Endothelial cell (in vitro differentiated cells): ENCODE measurements around the gene ABLIM2. TPM values are rescaled to one million over a fixed set of nuclear protein-coding genes. Genes with fewer than 3 reads are reported as not detected.

Experiments
- DNase-seq: peaks from one replicate; pipeline ENCODE4 v3.0.0; 2021; ENCODE audit warnings: low spot score
- H3K27ac Mint-ChIP-seq: one replicate; pipeline ENCODE4 v1.8.0; 2021; ENCODE audit warnings: mixed read lengths, inconsistent platforms; ENCODE audit not compliant: unreplicated experiment
- H3K27me3 Mint-ChIP-seq: one replicate; pipeline ENCODE4 v1.8.0; 2021; ENCODE audit warnings: mild to moderate bottlenecking, moderate library complexity, mixed read lengths, inconsistent platforms; ENCODE audit not compliant: unreplicated experiment
- H3K36me3 Mint-ChIP-seq: one replicate; pipeline ENCODE4 v1.8.0; 2021; ENCODE audit warnings: mild to moderate bottlenecking, low read depth, mixed read lengths, inconsistent platforms; ENCODE audit not compliant: unreplicated experiment
- H3K4me1 Mint-ChIP-seq: one replicate; pipeline ENCODE4 v1.8.0; 2021; ENCODE audit warnings: mild to moderate bottlenecking, mixed read lengths, inconsistent platforms; ENCODE audit not compliant: unreplicated experiment
- H3K4me3 Mint-ChIP-seq: one replicate; pipeline ENCODE4 v1.8.0; 2021; ENCODE audit warnings: mild to moderate bottlenecking, mixed read lengths, inconsistent platforms; ENCODE audit not compliant: unreplicated experiment
- H3K9me3 Mint-ChIP-seq: one replicate; pipeline ENCODE4 v1.8.0; 2021; ENCODE audit warnings: mixed read lengths, inconsistent platforms; ENCODE audit not compliant: unreplicated experiment
- CTCF ChIP-seq: fragments of 200-600 bp; sonication (generic); IDR thresholded peaks from one replicate; pipeline ENCODE4 v1.5.0; 2021; ENCODE audit warnings: antibody characterized with exemption; ENCODE audit not compliant: unreplicated experiment
- total RNA-seq: library from RNA; stranded (reverse); fragmentation: NEBNext Ultra II Directional; extraction: Animal tissue kit (Norgen Biotek cat#: 25700); gene quantifications from one replicate; pipeline ENCODE4 v1.2.1, GENCODE V29; 2021; ENCODE audit not compliant: unreplicated experiment

Gene ABLIM2
- total RNA-seq, 1 donor from 2014 or later = 0.74 TPM

DNA sequence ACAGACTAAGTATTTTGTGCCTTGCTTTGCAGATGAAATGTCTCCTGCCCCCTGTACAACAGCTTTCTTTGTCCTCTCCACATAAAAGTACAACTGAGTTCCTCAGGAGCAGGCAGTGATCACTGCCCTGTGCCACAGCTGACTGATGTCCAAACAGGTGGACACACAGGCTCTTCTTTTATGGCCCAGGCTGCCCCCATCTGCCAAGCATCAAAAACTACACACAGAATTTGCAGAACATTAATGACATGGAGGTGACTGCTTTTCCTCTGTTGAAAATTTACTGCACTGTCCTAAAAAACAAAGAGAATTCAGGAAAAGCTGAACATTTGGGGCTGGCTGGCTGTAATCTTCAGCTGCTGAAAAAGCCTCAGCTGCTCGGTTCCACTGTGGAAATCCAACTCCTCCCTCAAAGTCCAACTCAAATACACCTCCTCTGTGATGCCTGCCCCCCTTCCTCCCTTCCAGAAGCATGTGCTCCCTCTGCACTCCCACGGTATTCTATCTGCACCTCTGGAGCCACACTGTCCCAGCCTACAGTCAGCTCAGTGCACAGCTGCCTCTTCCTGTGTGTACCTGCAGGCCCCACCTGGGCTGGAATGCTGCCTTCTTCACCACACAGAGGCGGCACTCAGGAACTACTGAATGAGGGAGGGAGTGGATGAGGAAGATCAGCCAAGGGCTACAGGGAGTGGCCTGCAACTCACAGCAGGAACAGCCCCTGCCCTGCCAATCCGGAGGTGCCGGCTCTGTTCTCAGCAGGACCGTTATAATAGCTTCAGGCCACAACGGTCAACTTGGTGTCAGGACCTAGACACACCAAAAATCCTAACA is 229.3 kb downstream of the ABLIM2 start:
- Mint-ChIP-seq H3K9me3 (no peaks in the 10 kb centered on the region), H3K4me1 (no peaks in the 10 kb centered on the region), H3K36me3 (peaks cover 8% of the 10 kb centered on the region), H3K4me3 (no peak overlapping the region), H3K27me3 (no peaks in the 10 kb centered on the region), H3K27ac (no peak overlapping the region)
- TF ChIP-seq CTCF = no peak
- DNase-seq = no peak

GRCh38 chr4:7928711-7929110 is 229.9 kb downstream of the ABLIM2 start:
- Mint-ChIP-seq H3K27me3 (no peaks in the 10 kb centered on the region), H3K27ac (no peak overlapping the region), H3K9me3 (no peaks in the 10 kb centered on the region)

GRCh38 chr4:7926822-7927221 is 231.8 kb downstream of the ABLIM2 start:
- Mint-ChIP-seq H3K27me3 (no peaks in the 10 kb centered on the region), H3K27ac (no peak overlapping the region), H3K9me3 (no peaks in the 10 kb centered on the region), H3K36me3 (peaks cover 10% of the 10 kb centered on the region), H3K4me3 (no peak overlapping the region), H3K4me1 (no peaks in the 10 kb centered on the region)
- DNase-seq = no peak
- no peak for TF ChIP-seq CTCF

More at GRCh38 chr4:7928711-7929110, 229.9 kb downstream of the ABLIM2 start:
- H3K4me3 Mint-ChIP-seq = no peak overlapping the region
- peaks cover 10% of the 10 kb centered on the region for H3K36me3 Mint-ChIP-seq
- TF ChIP-seq CTCF = no peak
- DNase-seq = no peak
- H3K4me1 Mint-ChIP-seq = no peaks in the 10 kb centered on the region

GRCh38 chr4:7924570-7924969 is 234.0 kb downstream of the ABLIM2 start:
- Mint-ChIP-seq H3K36me3 (peaks cover 10% of the 10 kb centered on the region), H3K27ac (no peak overlapping the region), H3K4me1 (no peaks in the 10 kb centered on the region), H3K9me3 (no peaks in the 10 kb centered on the region), H3K27me3 (no peaks in the 10 kb centered on the region), H3K4me3 (no peak overlapping the region)
- TF ChIP-seq CTCF = no peak
- DNase-seq = no peak

- Mint-ChIP-seq H3K36me3 (peaks cover 10% of the 10 kb centered on the region), H3K27me3 (no peaks in the 10 kb centered on the region), H3K4me3 (no peak overlapping the region), H3K4me1 (peaks cover under 1% of the 10 kb centered on the region), H3K9me3 (no peaks in the 10 kb centered on the region), H3K27ac (no peak overlapping the region)
- DNase-seq = no peak
- TF ChIP-seq CTCF = no peak
Measured at GRCh38 chr4:7924163-7924562, 234.4 kb downstream of the ABLIM2 start.
